ENCODE measurements around the gene USP15.

USP15 gene

DNA sequence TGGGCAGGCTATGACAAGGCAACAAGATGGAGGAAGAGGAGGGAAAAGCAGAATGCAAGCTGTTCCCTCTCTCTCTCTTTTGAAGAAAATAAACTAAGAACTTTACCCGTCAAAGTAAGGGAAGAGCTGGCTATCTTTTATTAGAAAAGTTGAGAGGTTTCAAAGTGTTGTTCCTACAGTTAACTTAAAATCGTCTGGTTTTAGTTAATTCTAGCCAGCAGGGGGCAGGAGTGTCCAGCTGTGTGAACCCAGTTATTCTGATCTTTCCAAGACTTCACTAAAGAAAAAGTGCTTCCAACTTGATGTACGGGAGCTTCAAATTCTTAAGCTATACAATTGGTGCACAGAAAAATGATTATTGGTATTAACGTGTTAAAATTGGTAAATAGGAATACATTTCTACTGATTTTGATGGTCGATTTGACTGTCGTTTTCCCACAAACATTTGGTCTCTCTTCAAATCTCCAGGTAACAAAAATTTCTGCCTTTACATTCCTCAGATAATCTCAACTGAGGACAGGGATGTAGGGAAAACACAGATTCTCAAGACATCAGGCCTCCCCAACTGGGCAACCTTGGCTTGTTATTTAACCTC is 178.0 kb downstream of the USP15 start:
- peak; percentile 97 for TF ChIP-seq RAD21 (IDR thresholded peaks at IDR 0.05; ENCODE audit: low read depth)
- TF ChIP-seq CEBPB (IDR thresholded peaks at IDR 0.05) = no peak

- TF ChIP-seq CEBPB (IDR thresholded peaks at IDR 0.05) (no peak), YY1 (IDR thresholded peaks at IDR 0.05; ENCODE audit: low read depth) (no peak), NFIC (IDR thresholded peaks at IDR 0.05) (no peak), ZBTB7A (IDR thresholded peaks at IDR 0.05; ENCODE audit: low read depth) (no peak), REST (IDR thresholded peaks at IDR 0.05; ENCODE audit: low read depth) (no peak), EP300 (IDR thresholded peaks at IDR 0.05; ENCODE audit: borderline replicate concordance) (no peak), CREB1 (IDR thresholded peaks at IDR 0.05; ENCODE audit: low read depth) (no peak), RAD21 (IDR thresholded peaks at IDR 0.05; ENCODE audit: low read depth) (no peak), TAF1 (IDR thresholded peaks at IDR 0.05; ENCODE audit: low read depth) (no peak), MAX (IDR thresholded peaks at IDR 0.05) (no peak)
These were observed 186.7 kb downstream of the USP15 start for GRCh38 chr12:62446754-62447452.

DNA sequence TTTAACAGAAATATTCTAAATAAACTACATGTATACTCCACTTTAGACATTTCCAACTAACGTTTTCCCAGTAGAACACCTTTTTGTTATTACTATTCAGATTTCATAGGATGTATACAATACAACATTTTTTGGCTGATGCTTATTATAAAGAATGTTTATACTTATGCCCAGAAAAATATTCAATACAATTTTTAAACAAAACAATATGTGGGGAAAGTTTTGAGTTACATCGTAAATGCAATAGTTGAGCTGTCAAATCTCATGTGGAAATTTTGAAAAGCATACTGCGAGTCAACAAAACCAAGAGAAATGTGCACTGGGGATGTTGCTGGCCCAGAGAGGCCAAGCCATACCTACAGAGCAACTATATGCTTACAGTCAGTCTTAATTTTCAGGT is 188.2 kb downstream of the USP15 start:
- TF ChIP-seq CREB1 (IDR thresholded peaks at IDR 0.05; ENCODE audit: low read depth) (no peak), TEAD4 (IDR thresholded peaks at IDR 0.05) (no peak), TCF12 (IDR thresholded peaks at IDR 0.05; ENCODE audit: low read depth) (no peak), YY1 (IDR thresholded peaks at IDR 0.05; ENCODE audit: low read depth) (no peak), EGR1 (IDR thresholded peaks at IDR 0.05) (no peak)

DNA sequence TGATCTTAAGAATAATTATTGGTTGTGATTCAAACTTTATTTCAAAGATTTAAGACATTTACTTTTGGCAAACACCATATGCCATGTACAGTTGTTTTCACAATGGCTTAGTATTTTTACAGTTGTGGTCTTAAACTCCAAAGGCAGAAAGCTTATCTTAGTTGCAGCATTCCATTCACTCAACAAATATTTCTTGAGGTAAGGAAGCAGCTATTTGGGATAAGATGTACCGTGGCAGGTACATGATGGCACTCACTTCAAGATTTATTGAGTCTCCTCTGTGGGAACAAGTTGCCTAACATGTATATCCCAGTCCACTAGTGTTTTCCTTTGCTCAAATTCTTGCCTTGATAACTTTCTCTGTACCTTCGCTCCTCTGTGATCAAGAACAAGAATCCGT is 198.4 kb downstream of the USP15 start:
- TF ChIP-seq CEBPB (IDR thresholded peaks at IDR 0.05) = no peak
- no peak for TF ChIP-seq RAD21 (IDR thresholded peaks at IDR 0.05; ENCODE audit: low read depth)

GRCh38 chr12:62459976-62460375 is 199.8 kb downstream of the USP15 start:
- TF ChIP-seq TAF1 (IDR thresholded peaks at IDR 0.05; ENCODE audit: low read depth) (no peak), ZBTB7A (IDR thresholded peaks at IDR 0.05; ENCODE audit: low read depth) (no peak), TCF12 (IDR thresholded peaks at IDR 0.05; ENCODE audit: low read depth) (no peak)
